ENCODE measurements around the gene CASZ1.
A peak's percentile ranks its signal among the peaks of the same experiment; 100 is the strongest.

CASZ1 gene

DNA sequence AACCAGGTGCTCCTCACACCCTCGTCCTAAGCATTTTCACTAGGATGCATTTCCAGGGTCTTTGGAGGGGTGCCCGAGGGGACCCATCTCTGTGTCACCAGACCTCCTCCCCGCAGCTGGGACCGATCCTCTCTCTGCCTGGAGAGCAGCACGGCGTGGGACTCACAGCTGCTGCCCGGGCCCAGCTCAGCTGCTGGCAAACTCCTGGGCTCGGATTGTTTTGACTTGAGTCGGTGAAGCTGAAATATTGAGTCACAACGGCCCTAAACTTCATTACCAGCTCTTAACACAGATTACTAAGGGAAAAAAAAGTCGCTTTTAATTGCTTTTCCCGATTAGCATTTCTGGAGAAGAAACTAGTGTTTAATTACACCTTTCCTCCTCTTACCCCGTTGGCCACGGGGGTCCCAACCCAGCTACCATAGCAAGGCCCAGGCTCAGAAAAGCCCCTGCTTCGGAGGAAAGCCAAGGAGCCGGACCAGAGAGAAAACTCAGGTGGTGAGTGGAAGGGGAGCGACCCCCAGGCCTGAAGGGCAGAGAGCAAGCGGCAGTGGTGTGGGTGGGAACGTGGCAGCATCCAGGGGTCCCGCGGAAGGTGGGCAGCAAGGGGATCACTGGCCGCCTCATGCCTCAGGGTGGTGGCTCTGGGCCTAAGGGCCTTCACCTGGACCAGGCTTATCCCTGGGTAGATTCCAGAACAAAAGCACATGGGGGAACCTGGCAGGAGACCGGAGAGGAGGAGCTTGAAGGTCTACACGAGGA is 41.7 kb downstream of the CASZ1 start:
- H3K4me3 ChIP-seq (ENCODE audit: low read depth in 1 of 2, low read length in 2 of 2) = no peak overlapping the region
- no peak overlapping the region for H3K9ac ChIP-seq (ENCODE audit: low read length)
- no peaks in the 10 kb centered on the region for H3K9me3 ChIP-seq (ENCODE audit: low read length)
- no peaks in the 10 kb centered on the region for H3K36me3 ChIP-seq (ENCODE audit: insufficient read depth, low read length)
- H3K27me3 ChIP-seq (ENCODE audit: control insufficient read depth in 1 of 2, insufficient read depth in 2 of 2, low read length in 2 of 2) = no peaks in the 10 kb centered on the region
- H3K27ac ChIP-seq (ENCODE audit: low read depth, low read length) = no peak overlapping the region
- peaks cover 40% of the 10 kb centered on the region for H3K4me1 ChIP-seq (ENCODE audit: insufficient read depth, low read length)

DNA sequence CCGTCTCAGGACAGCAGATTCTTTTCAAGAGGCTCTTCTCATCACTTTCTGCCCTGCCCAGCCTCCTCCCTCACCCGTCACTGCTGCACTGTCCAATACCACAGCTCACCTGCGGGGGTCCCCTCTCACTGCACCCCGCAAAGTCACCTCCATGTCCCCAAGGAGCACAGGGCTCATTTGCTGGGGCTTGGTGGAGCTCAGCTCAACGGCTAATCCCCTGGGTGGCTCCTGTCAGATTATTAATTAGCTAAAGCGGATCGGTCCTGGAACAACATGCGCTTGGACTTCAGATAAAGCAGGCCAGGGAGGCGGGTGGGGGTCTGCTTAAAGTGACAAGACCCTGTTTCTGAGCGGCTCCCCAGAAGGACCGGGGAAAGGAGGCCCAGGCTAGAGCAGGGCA is 43.1 kb downstream of the CASZ1 start:
- H3K9me3 ChIP-seq (ENCODE audit: low read length) = no peaks in the 10 kb centered on the region
- peaks cover 40% of the 10 kb centered on the region for H3K4me1 ChIP-seq (ENCODE audit: insufficient read depth, low read length)
- no peaks in the 10 kb centered on the region for H3K36me3 ChIP-seq (ENCODE audit: insufficient read depth, low read length)
- H3K27me3 ChIP-seq (ENCODE audit: control insufficient read depth in 1 of 2, insufficient read depth in 2 of 2, low read length in 2 of 2) = no peaks in the 10 kb centered on the region
- H3K4me3 ChIP-seq (ENCODE audit: low read depth in 1 of 2, low read length in 2 of 2) = no peak overlapping the region
- no peak overlapping the region for H3K27ac ChIP-seq (ENCODE audit: low read depth, low read length)
- no peak overlapping the region for H3K9ac ChIP-seq (ENCODE audit: low read length)

DNA sequence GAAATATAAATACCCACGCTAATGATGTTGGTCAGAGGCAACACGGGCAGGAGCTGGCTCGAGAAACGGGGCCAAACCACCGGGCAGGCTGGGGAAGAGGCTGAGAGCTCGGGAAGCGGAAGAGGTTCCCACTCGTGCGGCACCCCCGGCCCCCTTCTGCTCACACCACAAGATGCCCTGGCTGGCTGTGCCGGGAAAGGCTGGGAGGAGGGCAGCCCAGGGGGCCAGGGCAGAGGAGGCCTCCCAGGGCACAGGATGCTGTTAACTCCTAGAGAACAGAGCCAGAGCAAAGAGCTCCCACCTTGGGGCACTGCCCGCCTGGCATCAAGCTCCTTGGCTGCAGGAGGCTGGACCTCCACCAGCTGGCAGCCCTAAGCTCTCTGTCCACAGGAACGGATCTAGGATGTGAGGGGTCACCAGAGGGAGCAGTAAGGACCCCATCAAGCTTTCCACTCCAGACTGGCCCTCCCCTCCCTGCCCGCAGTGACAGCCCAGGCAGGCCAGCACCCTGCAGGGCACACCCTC is 44.8 kb downstream of the CASZ1 start:
- peaks cover 28% of the 10 kb centered on the region for H3K4me1 ChIP-seq (ENCODE audit: insufficient read depth, low read length)
- no peaks in the 10 kb centered on the region for H3K36me3 ChIP-seq (ENCODE audit: insufficient read depth, low read length)
- H3K4me3 ChIP-seq (ENCODE audit: low read depth in 1 of 2, low read length in 2 of 2) = no peak overlapping the region
- H3K9ac ChIP-seq (ENCODE audit: low read length) = no peak overlapping the region
- H3K27me3 ChIP-seq (ENCODE audit: control insufficient read depth in 1 of 2, insufficient read depth in 2 of 2, low read length in 2 of 2) = no peaks in the 10 kb centered on the region
- H3K27ac ChIP-seq (ENCODE audit: low read depth, low read length) = no peak overlapping the region
- no peaks in the 10 kb centered on the region for H3K9me3 ChIP-seq (ENCODE audit: low read length)

DNA sequence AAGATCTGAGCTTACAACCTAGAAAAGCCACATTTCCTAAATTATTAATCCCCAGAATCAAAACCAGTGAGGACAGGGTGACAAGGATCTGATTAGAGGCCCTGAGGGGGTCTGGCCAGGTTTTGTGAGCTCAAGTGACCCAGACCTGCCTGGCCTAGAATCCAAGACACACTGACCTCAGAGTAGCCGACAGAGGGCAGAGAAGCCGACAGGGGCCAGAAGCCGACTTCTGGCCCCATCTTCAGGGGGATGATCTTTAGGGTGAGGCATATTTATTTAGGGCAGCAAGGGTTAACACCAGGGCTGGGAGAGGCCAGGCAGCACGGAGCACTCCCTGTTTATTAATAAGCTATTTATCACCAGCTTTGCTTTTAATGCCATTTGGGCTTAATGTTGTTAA is 45.3 kb downstream of the CASZ1 start:
- H3K27me3 ChIP-seq (ENCODE audit: control insufficient read depth in 1 of 2, insufficient read depth in 2 of 2, low read length in 2 of 2) = no peaks in the 10 kb centered on the region
- H3K4me1 ChIP-seq (ENCODE audit: insufficient read depth, low read length) = peaks cover 24% of the 10 kb centered on the region
- no peak overlapping the region for H3K9ac ChIP-seq (ENCODE audit: low read length)
- no peak overlapping the region for H3K27ac ChIP-seq (ENCODE audit: low read depth, low read length)
- H3K9me3 ChIP-seq (ENCODE audit: low read length) = no peaks in the 10 kb centered on the region
- H3K36me3 ChIP-seq (ENCODE audit: insufficient read depth, low read length) = no peaks in the 10 kb centered on the region
- H3K4me3 ChIP-seq (ENCODE audit: low read depth in 1 of 2, low read length in 2 of 2) = no peak overlapping the region

DNA sequence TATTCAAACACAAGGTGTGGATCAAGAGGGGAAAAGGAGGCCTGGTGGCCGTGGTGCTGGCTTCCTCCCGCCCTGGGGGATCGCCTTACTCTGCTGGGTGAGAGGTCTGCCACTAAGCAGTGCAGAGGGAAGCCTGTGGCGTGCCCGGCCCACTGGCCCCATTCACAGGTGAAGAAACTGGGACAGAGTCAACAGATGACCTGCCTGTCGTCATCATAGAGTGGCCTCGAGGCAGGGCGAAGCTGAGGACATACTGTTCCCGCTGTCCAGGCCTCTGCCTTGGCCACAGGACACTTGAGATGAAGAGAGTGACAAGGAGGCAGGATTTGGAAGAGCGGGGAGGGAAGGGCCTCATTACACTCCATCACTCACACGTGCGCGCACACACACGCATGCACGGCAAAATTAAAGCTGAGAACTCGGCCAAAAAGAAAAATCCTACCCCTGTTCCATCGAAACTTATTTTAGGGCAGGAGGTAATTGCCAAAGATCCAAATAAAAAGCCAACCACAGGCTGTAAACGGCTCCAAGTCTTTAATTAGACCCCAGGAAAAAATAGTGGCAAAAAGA is 50.5 kb downstream of the CASZ1 start:
- H3K4me3 ChIP-seq (ENCODE audit: low read depth in 1 of 2, low read length in 2 of 2) = no peak overlapping the region
- H3K36me3 ChIP-seq (ENCODE audit: insufficient read depth, low read length) = no peaks in the 10 kb centered on the region
- H3K9me3 ChIP-seq (ENCODE audit: low read length) = no peaks in the 10 kb centered on the region
- no peak overlapping the region for H3K27ac ChIP-seq (ENCODE audit: low read depth, low read length)
- H3K9ac ChIP-seq (ENCODE audit: low read length) = no peak overlapping the region
- peaks cover 20% of the 10 kb centered on the region for H3K4me1 ChIP-seq (ENCODE audit: insufficient read depth, low read length)
- H3K27me3 ChIP-seq (ENCODE audit: control insufficient read depth in 1 of 2, insufficient read depth in 2 of 2, low read length in 2 of 2) = no peaks in the 10 kb centered on the region

DNA sequence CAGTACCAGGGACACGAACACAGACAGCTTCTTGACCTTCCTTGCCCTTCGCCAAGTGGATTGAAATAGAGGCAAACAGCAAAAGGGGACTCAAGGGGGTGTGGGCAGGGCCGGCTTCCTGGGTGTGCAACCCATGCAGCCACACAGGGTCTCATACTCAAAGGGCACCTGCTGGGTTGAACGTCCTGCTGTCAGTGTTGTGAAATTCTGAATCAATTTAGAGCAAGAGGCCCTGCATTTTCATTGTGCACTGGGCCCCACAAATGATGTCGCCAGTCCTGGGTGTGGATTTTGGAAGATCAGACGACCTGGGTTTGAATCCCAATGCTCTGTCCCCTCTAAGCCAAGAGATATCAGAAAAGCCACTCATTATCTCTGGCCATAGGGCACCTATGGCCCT is 51.1 kb downstream of the CASZ1 start:
- H3K27ac ChIP-seq (ENCODE audit: low read depth, low read length) = no peak overlapping the region

DNA sequence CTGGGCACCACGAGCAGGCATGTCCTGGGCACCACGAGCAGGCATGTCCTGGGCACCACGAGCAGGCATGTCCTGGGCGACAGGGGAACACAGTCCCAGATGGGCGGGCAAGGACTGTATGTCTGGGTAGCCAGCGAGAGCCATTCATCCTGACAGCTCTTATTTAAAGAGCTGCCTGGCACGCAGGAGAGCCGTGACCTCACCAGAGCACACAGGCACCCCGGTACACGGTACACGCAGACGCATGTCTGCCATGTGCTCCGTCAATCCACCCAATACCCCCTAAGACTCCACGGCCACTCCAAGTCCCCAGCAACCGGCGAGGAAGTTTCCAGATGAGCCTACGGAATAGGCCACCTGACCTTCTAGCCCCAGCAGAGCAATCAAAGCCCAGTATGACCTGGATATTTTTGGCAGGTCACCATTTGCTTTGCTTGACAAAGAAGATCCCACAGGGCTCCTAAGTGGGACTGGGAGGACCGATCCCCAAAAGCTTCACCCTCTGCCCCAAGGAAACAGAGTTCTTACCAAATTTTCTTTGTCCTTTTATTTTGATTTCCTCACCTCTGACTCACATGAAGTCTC is 51.7 kb downstream of the CASZ1 start:
- Histone ChIP-seq H3K9ac (ENCODE audit: low read length) (no peak overlapping the region), H3K9me3 (ENCODE audit: low read length) (no peaks in the 10 kb centered on the region), H3K27me3 (ENCODE audit: control insufficient read depth in 1 of 2, insufficient read depth in 2 of 2, low read length in 2 of 2) (no peaks in the 10 kb centered on the region), H3K27ac (ENCODE audit: low read depth, low read length) (no peak overlapping the region), H3K36me3 (ENCODE audit: insufficient read depth, low read length) (no peaks in the 10 kb centered on the region), H3K4me1 (ENCODE audit: insufficient read depth, low read length) (peaks cover 20% of the 10 kb centered on the region), H3K4me3 (ENCODE audit: low read depth in 1 of 2, low read length in 2 of 2) (no peak overlapping the region)

More for the DNA sequence above, 51.1 kb downstream of the CASZ1 start:
- no peaks in the 10 kb centered on the region for H3K36me3 ChIP-seq (ENCODE audit: insufficient read depth, low read length)
- no peak overlapping the region for H3K4me3 ChIP-seq (ENCODE audit: low read depth in 1 of 2, low read length in 2 of 2)
- no peak overlapping the region for H3K9ac ChIP-seq (ENCODE audit: low read length)
- H3K9me3 ChIP-seq (ENCODE audit: low read length) = no peaks in the 10 kb centered on the region
- peaks cover 20% of the 10 kb centered on the region for H3K4me1 ChIP-seq (ENCODE audit: insufficient read depth, low read length)
- no peaks in the 10 kb centered on the region for H3K27me3 ChIP-seq (ENCODE audit: control insufficient read depth in 1 of 2, insufficient read depth in 2 of 2, low read length in 2 of 2)

DNA sequence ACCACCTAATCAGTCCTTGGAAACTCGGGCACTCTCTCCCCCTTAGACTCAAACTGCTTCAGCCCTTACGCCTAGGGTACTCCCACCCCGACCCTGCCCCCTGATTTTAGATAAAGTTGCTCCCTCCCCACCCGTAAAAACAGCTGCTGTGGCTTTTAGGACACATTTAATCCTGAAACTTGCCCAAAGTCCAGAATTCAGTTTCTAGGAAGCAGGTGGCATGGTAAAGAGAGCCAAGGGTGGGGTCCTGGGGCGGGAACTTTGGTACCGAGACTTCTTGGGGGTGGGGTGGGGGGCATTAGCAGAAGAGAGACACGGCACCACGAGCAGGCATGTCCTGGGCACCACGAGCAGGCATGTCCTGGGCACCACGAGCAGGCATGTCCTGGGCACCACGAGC is 52.4 kb downstream of the CASZ1 start:
- peak overlapping the region; percentile 85 for H3K27ac ChIP-seq (ENCODE audit: low read depth, low read length)
- H3K4me3 ChIP-seq (ENCODE audit: low read depth in 1 of 2, low read length in 2 of 2) = no peak overlapping the region
- H3K9me3 ChIP-seq (ENCODE audit: low read length) = no peaks in the 10 kb centered on the region
- H3K36me3 ChIP-seq (ENCODE audit: insufficient read depth, low read length) = no peaks in the 10 kb centered on the region
- H3K4me1 ChIP-seq (ENCODE audit: insufficient read depth, low read length) = peaks cover 20% of the 10 kb centered on the region
- no peak overlapping the region for H3K9ac ChIP-seq (ENCODE audit: low read length)
- no peaks in the 10 kb centered on the region for H3K27me3 ChIP-seq (ENCODE audit: control insufficient read depth in 1 of 2, insufficient read depth in 2 of 2, low read length in 2 of 2)

DNA sequence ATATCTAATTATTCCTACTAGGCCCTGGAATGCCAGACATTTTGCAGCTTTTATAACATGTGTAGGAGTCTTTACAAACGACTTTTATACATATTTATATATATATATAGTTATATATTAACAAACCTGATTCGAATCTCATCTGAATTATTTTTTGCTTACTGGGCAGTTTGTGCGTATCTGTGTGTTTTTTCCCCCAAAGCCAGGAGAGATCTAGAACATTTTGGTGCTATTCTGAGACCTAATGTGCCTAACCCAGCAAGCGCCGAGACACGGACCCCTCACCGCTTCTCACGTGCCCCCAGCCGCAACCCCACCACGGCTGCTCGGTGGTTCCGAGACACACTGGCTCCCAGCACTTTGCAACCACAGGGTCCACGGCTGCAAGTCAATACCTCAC is 54.8 kb downstream of the CASZ1 start:
- Histone ChIP-seq H3K27ac (ENCODE audit: low read depth, low read length) (no peak overlapping the region), H3K27me3 (ENCODE audit: control insufficient read depth in 1 of 2, insufficient read depth in 2 of 2, low read length in 2 of 2) (no peaks in the 10 kb centered on the region), H3K4me1 (ENCODE audit: insufficient read depth, low read length) (peaks cover 38% of the 10 kb centered on the region), H3K36me3 (ENCODE audit: insufficient read depth, low read length) (no peaks in the 10 kb centered on the region), H3K4me3 (ENCODE audit: low read depth in 1 of 2, low read length in 2 of 2) (no peak overlapping the region), H3K9ac (ENCODE audit: low read length) (no peak overlapping the region), H3K9me3 (ENCODE audit: low read length) (no peaks in the 10 kb centered on the region)

DNA sequence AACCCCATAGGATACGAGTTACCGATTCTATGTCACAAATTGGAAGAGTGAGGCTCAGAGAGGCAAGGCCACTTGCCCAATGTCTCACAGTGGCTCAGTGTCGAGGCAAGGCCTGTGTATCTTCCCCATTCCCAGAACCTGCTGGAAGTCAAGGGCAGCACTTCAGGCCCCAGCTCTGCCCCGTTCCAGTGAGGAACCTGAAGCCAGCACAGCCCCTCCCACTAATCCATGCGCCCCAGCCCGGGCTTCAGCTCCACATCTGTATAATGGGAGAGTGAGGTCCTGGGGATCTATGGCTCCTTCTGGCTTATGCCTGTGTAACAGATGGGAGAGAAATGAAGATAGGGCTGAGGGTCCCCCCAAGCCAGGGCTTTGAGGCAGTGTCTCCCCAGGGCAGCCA is 56.3 kb downstream of the CASZ1 start:
- H3K36me3 ChIP-seq (ENCODE audit: insufficient read depth, low read length) = no peaks in the 10 kb centered on the region
- H3K4me3 ChIP-seq (ENCODE audit: low read depth in 1 of 2, low read length in 2 of 2) = no peak overlapping the region
- no peaks in the 10 kb centered on the region for H3K9me3 ChIP-seq (ENCODE audit: low read length)
- H3K4me1 ChIP-seq (ENCODE audit: insufficient read depth, low read length) = peaks cover 46% of the 10 kb centered on the region
- H3K27ac ChIP-seq (ENCODE audit: low read depth, low read length) = no peak overlapping the region
- H3K9ac ChIP-seq (ENCODE audit: low read length) = no peak overlapping the region
- no peaks in the 10 kb centered on the region for H3K27me3 ChIP-seq (ENCODE audit: control insufficient read depth in 1 of 2, insufficient read depth in 2 of 2, low read length in 2 of 2)

DNA sequence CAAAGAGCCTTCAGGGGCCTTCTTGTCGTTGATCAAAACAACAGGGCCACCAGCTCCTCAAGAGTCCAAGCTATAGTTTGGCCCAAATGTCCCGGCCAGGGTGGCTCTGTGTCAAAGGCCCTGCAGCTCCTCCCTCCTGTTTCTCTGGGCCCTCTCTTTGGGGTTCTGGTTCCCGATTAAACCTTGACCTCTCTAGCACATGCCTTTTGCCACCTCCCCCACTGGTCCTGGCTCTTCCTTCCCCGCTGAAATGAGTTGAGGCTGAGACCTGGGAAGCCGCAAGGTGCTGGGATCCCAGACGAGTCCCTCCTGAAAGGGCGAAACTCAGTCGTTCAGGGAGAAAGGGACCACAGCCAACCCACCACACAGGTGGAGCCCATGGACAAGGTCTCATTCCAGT is 56.9 kb downstream of the CASZ1 start:
- Histone ChIP-seq H3K4me1 (ENCODE audit: insufficient read depth, low read length) (peaks cover 51% of the 10 kb centered on the region), H3K27ac (ENCODE audit: low read depth, low read length) (no peak overlapping the region), H3K9ac (ENCODE audit: low read length) (no peak overlapping the region), H3K4me3 (ENCODE audit: low read depth in 1 of 2, low read length in 2 of 2) (no peak overlapping the region), H3K9me3 (ENCODE audit: low read length) (no peaks in the 10 kb centered on the region), H3K36me3 (ENCODE audit: insufficient read depth, low read length) (no peaks in the 10 kb centered on the region), H3K27me3 (ENCODE audit: control insufficient read depth in 1 of 2, insufficient read depth in 2 of 2, low read length in 2 of 2) (no peaks in the 10 kb centered on the region)

All from muscle layer of colon (tissue), 2 donors.